ENCODE data around the gene ABHD15. TPM values are rescaled to one million over a fixed set of nuclear protein-coding genes. Genes with fewer than 3 reads are reported as not detected.

The ABHD15 gene
- total and polyA plus RNA-seq, 11 donors: 4.0 to 13.1 (median 8.2) TPM

DNA sequence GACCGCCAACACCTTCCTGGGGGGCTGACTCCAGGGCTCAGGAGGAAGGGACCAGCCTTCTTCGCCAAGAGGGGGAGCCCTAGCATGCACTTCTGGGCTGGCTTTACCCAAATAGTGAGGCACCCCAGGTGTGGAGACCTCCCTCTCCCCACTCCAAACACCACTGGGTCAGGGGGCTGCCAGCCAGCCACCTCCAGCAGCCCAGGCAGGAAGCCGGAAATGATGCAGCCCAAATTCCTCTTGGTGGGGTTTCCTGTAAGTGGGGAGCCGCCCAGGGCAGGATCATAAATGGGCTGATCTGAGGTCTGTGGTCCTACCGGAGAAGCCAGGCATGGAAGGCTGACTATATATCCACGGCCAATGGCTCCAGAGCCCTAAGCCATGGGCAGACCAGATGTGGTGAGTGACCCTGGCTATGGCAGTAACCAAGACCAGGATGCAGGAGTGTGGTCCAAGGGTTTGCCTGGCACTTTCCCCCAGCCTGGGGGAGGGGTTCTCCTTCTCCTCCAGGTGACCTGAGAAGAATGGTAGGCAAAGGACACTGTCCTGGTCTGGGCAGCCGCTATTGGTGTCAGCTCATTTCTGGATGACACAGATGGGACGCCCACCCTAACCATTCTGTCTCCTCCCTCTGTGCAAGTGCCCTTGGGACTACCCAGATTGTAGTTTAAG is 18.4 kb upstream of the ABHD15 start:
- H3K4me1 ChIP-seq: peaks cover 0 to 80% (median 52%) of the 10 kb centered on the region in 12 donors
- H3K4me3 ChIP-seq: peak overlapping the region; percentile 12 to 95 (median 54)
- H3K27me3 ChIP-seq: no peaks in the 10 kb centered on the region
- TF ChIP-seq POLR2A (IDR thresholded peaks at IDR 0.05) (peak in 1 of 2 donors; percentile 57), CTCF (IDR thresholded peaks at IDR 0.05) (peak in 5 of 12 donors; percentile 16 to 31 (median 21))
- ATAC-seq (peak; percentile 2 to 70 (median 8)), DNase-seq (peak in 4 of 5 donors; percentile 58 to 76 (median 70))
- intact Hi-C loops (cut with DNase I): loop anchor here in 3 of 10 donors (5.0 to 10.0 kb wide), 3 partner anchors 60 to 510 kb away; no protein-coding TSS in a partner anchor
- H3K9me3 ChIP-seq: no peaks in the 10 kb centered on the region
- WGBS, 4 donors: 50 to 67% (median 64%) methylated on average over 5 to 8 of the region's 8 CpGs
- peak overlapping the region; percentile 73 to 97 (median 88) for H3K27ac ChIP-seq
- H3K36me3 ChIP-seq: peaks cover 0 to 30% (median 25%) of the 10 kb centered on the region in 9 donors

- ATAC-seq (peak; percentile 26 to 60 (median 38)), DNase-seq (peak in 4 of 5 donors; percentile 45 to 71 (median 60))
- intact Hi-C loops (cut with DNase I): loop anchor here in 5 of 10 donors (5.0 to 10.0 kb wide), 8 partner anchors 33 to 510 kb away; partner anchors contain the start of genes CORO6 (in 1 of the 5) and SSH2 (in 1 of the 5)
- TF ChIP-seq POLR2A (IDR thresholded peaks at IDR 0.05): no peak
- no peak for TF ChIP-seq CTCF (IDR thresholded peaks at IDR 0.05)
- peaks cover 0 to 79% (median 48%) of the 10 kb centered on the region in 12 donors for H3K4me1 ChIP-seq
- no peaks in the 10 kb centered on the region for H3K27me3 ChIP-seq
- H3K9me3 ChIP-seq: no peaks in the 10 kb centered on the region
- H3K36me3 ChIP-seq: peaks cover 0 to 36% (median 31%) of the 10 kb centered on the region in 9 donors
- peak overlapping the region; percentile 73 to 97 (median 88) for H3K27ac ChIP-seq
- peak overlapping the region in 10 of 12 donors; percentile 27 to 95 (median 74) for H3K4me3 ChIP-seq
- WGBS, 4 donors: 40 to 67% (median 53%) methylated on average over 12 of the region's 12 CpGs
These were observed 17.7 kb upstream of the ABHD15 start for GRCh38 chr17:29584452-29585079.

- WGBS, 4 donors: 78 to 91% (median 85%) methylated on average over 12 to 16 of the region's 16 CpGs
- Histone ChIP-seq H3K4me1 (peaks cover 0 to 76% (median 48%) of the 10 kb centered on the region in 12 donors), H3K27me3 (no peaks in the 10 kb centered on the region), H3K36me3 (peaks cover 0 to 46% (median 38%) of the 10 kb centered on the region in 9 donors), H3K27ac (peak overlapping the region; percentile 73 to 97 (median 88)), H3K4me3 (peak overlapping the region in 5 of 12 donors; percentile 8 to 92 (median 88)), H3K9me3 (no peaks in the 10 kb centered on the region)
- TF ChIP-seq CTCF (IDR thresholded peaks at IDR 0.05): no peak
- no peak for TF ChIP-seq POLR2A (IDR thresholded peaks at IDR 0.05)
- no peak for ATAC-seq
- DNase-seq: peak in 3 of 5 donors; percentile 10 to 29 (median 26)
- intact Hi-C loops (cut with DNase I): loop anchor here in 5 of 10 donors (5.0 to 10.0 kb wide), 7 partner anchors 34 to 511 kb away; partner anchors contain the start of genes CORO6 (in 1 of the 5) and SSH2 (in 1 of the 5)
These were observed 16.7 kb upstream of the ABHD15 start for GRCh38 chr17:29583324-29584248.
